ENCODE results near the gene OR51S1. TPM values are rescaled to one million over a fixed set of nuclear protein-coding genes. Genes with fewer than 3 reads are reported as not detected.
"Not testable (repeated sequence)": the region's sequence is repeated elsewhere in the genome, so short reads cannot be mapped to it uniquely, and the experiment has no call there.

OR51S1 gene
- not detected for total RNA-seq

DNA sequence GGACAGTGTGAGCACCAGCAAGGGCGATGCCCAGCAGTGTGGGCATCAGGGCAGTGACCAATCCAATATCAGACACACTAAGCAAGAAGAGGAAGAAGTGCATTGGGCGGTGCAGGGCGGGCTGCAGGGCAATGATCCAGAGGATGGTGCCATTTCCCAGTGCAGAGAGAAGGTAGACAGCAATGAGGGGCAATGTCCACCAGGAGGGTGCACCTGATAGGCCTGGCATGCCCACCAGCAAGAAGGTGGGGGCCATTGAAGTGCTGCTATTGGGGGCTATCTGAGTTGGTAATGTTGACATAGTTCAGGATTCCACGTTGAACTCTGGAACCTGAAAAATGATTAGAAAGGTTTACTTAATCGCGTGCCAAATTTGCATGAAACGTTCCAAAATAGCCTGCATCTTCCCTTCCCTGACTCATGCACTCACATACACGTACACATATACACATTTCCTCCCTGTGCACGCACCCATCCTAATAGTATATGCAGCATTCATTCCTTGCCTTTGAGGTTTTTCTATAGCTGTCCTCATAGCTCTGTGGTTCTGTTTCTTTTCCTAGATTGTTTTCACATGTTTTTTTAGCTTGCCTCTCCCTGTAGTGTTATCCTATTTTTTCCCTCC lies at the start of gene OR51S1:
Gene OR51S1 (minus strand): TSS at position 301 of the 625 bp plus-strand sequence. CDS start 0 bp downstream, at position 301.
- no peak for DNase-seq

- no peak for DNase-seq
Measured at GRCh38 chr11:4891996-4892640, 43.1 kb upstream of the OR51S1 start.

GRCh38 chr11:4890279-4890678 lies 41.3 kb upstream of the OR51S1 start:
- DNase-seq, result no peak

- DNase-seq, result no peak
Measured at GRCh38 chr11:4887591-4887990, 38.6 kb upstream of the OR51S1 start.

- DNase-seq, result no peak
Measured at GRCh38 chr11:4886186-4886585, 37.2 kb upstream of the OR51S1 start.

DNA sequence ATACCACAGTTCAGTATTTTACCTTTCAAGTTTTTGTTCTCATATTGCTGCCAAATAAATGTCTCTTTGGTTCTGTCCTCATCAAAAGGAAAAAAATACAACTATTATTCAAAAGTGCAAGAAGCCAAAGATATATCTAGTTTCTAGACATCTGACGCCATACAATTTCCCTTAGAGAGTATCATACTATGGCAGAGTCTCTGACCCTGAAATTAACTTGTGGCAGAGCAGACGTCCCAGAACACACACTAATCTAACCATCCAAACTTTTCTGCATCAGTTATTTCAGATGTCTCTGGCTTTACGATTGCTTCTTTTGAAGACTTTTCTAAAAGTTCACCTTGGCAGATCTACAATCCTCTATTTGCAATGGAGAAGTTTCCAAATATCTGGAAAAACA lies 35.4 kb upstream of the OR51S1 start:
- no peak for DNase-seq

GRCh38 chr11:4882543-4882942 lies 33.5 kb upstream of the OR51S1 start:
- DNase-seq, result no peak

- no peak for DNase-seq
Measured at GRCh38 chr11:4881860-4882500, 33.0 kb upstream of the OR51S1 start, which contains the start of gene OR51T1. Gene OR51T1, plus strand, starts transcription at chr11:4881900. Its CDS starts 0 bp downstream, at chr11:4881900.

- DNase-seq, result no peak
Measured at GRCh38 chr11:4881188-4881587, 32.2 kb upstream of the OR51S1 start.

DNA sequence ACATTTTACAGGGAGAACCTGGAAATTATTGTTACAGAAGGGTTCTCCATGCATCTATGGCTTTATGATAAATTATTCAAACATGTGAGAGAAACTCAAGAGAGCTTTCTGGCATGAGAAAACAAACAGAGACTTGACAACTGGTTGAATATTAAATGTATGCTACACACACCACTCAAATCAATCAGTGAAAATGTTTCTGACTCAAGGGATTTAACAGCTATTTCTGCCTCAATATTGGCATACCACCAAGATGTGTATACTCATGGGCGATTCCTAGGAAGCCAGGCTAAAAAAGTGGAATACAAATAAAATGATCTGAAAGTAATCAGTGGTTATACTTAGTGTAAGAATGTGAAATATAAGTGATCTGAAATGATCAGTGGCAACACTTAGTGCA lies 16.8 kb upstream of the OR51S1 start:
- DNase-seq, result no peak

DNA sequence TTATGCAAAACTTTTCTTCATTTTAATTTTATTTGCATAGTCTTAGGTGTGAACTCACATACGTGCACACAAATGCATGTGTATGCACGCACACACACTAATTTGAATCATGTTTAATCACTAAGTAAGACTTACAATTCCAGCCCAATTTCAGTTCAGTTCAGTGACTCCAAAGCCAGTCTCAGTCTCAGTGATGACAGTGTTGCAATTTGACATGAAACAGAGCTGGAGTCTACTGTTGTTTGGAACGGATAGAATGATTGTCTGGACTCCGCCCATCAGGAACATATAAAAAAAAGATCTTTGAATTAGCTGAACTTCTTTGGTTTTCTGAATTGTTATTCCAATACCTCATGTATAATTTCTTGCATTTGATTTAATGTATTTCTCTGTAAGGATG lies 14.9 kb upstream of the OR51S1 start:
- DNase-seq, result no peak

DNA sequence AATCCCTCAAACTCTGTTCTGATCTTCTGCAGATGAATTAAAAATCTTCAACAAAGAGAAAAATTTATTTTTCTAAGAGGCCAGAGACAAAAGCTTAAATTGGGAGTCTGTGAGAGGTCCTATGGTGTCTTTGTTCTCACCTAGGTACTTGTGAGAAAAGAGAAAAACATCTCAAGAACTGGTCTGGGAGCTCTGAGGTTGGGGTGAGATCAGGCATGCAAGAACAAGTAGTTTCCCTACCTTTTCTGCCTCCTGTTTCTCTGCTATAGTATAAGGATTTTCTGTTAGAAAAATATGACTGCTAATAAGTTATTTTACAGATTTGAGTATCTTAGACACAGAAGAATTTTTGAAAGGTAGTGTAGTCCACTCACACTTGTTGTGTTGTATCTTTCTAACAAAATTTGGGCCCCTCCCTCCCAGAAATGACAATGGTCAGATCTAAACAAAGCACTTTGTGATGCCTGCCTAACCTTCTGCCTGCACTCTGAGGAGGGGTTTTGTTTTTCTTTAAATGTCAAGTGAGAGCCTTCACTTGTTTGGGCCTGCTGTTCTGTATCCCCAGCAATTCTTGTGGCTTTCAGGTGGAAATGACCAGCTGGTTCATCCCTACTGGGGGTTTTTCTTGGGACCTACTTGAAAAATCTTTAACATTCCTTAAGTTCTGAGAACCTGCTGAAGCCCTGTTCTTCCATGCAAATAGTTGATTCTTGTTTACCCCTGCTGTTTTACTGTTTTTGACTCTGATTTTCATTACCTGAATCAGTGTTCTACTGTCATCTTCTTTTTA lies 13.6 kb upstream of the OR51S1 start:
- no peak for DNase-seq

DNA sequence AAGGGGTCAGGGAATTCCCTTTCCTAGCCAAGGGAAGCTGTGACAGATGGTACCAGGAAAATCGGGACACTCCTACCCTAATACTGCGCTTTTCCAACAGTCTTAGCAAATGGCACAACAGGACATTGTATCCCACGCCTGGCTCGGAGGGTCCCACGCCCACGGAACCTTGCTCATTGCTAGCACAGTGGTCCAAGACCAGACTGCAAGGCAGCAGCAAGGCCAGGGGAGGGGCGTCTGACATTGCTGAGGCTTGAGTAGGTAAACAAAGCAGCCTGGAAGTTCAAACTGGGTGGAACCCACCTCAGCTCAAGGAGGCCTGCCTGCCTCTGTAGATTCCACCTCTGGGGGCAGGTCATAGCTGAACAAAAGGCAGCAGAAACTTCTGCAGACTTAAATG lies 5.3 kb upstream of the OR51S1 start:
- DNase-seq, result not testable (repeated sequence)

GRCh38 chr11:4851033-4851432 lies 2.0 kb upstream of the OR51S1 start:
- DNase-seq, result no peak

GRCh38 chr11:4839851-4840549 lies 9.0 kb downstream of the OR51S1 start:
- DNase-seq, result no peak

- DNase-seq, result no peak
Measured at GRCh38 chr11:4830909-4831308, 18.1 kb downstream of the OR51S1 start.

- DNase-seq, result no peak
Measured at GRCh38 chr11:4830346-4830745, 18.7 kb downstream of the OR51S1 start.

DNA sequence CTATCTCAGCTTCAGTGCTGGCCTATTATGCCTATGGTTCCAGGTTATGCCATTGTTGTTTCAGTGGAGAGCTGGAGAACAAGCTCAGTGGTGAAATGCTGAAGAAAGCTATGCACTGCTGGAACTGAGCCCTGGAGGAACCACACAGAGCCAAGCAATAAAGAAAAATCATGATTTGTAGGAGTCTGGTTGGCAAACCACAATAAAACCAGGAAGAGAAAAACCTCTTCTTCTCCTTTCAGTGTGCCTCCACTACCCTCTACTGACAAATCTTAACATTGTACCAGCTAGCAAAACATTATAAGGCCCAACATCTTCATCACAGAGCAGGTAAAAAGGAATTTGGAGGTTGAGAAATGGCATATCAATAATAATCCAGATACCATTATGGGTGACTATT lies 22.6 kb downstream of the OR51S1 start:
- no peak for DNase-seq

- no peak for DNase-seq
Measured at GRCh38 chr11:4825132-4825531, 23.9 kb downstream of the OR51S1 start.

GRCh38 chr11:4821021-4821420 lies 28.0 kb downstream of the OR51S1 start, which contains the start of gene OR51F2:
Gene OR51F2, plus strand, starts transcription at chr11:4821321. Its CDS starts 101 bp downstream, at chr11:4821422.
- no peak for DNase-seq

GRCh38 chr11:4809246-4809645 lies 39.8 kb downstream of the OR51S1 start:
- no peak for DNase-seq

- DNase-seq, result no peak
Measured at GRCh38 chr11:4808476-4808875, 40.5 kb downstream of the OR51S1 start.

Data from occipital lobe (tissue), 2 donors.